Ishikawa (cell line): Measurements from ENCODE around the gene AHCYL1.

ENCODE experiments used
- CEBPB ChIP-seq: IDR thresholded peaks from 2 replicates; pipeline ENCODE4 v1.6.1; 2012
- CREB1 ChIP-seq: IDR thresholded peaks from 2 replicates; pipeline ENCODE4 v1.6.1; 2012; ENCODE audit warnings: low read depth
- EP300 ChIP-seq: IDR thresholded peaks from 2 replicates; pipeline ENCODE4 v1.6.1; 2012; ENCODE audit warnings: borderline replicate concordance
- FOXM1 ChIP-seq: IDR thresholded peaks from 2 replicates; pipeline ENCODE4 v1.6.1; 2012; ENCODE audit warnings: low read depth, borderline replicate concordance
- MAX ChIP-seq: IDR thresholded peaks from 2 replicates; pipeline ENCODE4 v1.6.1; 2012
- NFIC ChIP-seq: IDR thresholded peaks from 2 replicates; pipeline ENCODE4 v1.6.1; 2012
- TAF1 ChIP-seq: IDR thresholded peaks from 2 replicates; pipeline ENCODE4 v1.6.1; 2012; ENCODE audit warnings: low read depth, mild to moderate bottlenecking
- TEAD4 ChIP-seq: IDR thresholded peaks from 2 replicates; pipeline ENCODE4 v1.6.1; 2012
- YY1 ChIP-seq: IDR thresholded peaks from 2 replicates; pipeline ENCODE4 v1.6.1; 2012; ENCODE audit warnings: low read depth
- TF ChIP-seq, protein P1 (sequence below): IDR thresholded peaks from 2 replicates; pipeline ENCODE4 v1.6.1; 2012; ENCODE audit warnings: low read depth, mild to moderate bottlenecking

DNA sequence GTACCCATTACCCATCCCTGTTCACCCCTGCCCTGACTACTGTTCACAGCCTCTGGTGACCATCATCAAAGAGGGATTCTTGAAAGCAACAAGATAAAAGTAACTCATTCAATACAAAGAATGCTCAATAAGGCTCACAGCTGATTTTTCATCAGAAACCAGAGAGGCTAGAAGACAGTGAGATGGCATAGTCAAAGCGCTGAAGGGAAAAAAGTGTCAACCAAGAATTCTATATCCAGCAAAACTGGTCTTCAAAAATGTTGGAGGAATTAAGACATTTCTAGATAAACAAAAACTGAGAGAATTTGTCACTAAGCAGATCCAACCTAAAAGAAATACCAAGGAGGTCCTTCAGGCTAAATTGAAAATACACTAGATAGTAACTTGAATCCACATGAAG is 46.8 kb upstream of the AHCYL1 start:
- TF ChIP-seq FOXM1 (no peak), TAF1 (no peak), CEBPB (no peak), EP300 (no peak), MAX (no peak), YY1 (no peak), TEAD4 (no peak), CREB1 (no peak), NFIC (no peak)
- TF ChIP-seq, protein P1, sequence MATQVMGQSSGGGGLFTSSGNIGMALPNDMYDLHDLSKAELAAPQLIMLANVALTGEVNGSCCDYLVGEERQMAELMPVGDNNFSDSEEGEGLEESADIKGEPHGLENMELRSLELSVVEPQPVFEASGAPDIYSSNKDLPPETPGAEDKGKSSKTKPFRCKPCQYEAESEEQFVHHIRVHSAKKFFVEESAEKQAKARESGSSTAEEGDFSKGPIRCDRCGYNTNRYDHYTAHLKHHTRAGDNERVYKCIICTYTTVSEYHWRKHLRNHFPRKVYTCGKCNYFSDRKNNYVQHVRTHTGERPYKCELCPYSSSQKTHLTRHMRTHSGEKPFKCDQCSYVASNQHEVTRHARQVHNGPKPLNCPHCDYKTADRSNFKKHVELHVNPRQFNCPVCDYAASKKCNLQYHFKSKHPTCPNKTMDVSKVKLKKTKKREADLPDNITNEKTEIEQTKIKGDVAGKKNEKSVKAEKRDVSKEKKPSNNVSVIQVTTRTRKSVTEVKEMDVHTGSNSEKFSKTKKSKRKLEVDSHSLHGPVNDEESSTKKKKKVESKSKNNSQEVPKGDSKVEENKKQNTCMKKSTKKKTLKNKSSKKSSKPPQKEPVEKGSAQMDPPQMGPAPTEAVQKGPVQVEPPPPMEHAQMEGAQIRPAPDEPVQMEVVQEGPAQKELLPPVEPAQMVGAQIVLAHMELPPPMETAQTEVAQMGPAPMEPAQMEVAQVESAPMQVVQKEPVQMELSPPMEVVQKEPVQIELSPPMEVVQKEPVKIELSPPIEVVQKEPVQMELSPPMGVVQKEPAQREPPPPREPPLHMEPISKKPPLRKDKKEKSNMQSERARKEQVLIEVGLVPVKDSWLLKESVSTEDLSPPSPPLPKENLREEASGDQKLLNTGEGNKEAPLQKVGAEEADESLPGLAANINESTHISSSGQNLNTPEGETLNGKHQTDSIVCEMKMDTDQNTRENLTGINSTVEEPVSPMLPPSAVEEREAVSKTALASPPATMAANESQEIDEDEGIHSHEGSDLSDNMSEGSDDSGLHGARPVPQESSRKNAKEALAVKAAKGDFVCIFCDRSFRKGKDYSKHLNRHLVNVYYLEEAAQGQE = no peak
